ENCODE data around the gene RNF113B.

- TF ChIP-seq CTCF (IDR thresholded peaks at IDR 0.05) (peak in 3 of 6 experiments; percentile 47 to 79 (median 76)), POLR2A (IDR thresholded peaks at IDR 0.05) (peak; percentile 21 to 68)
Observed at GRCh38 chr13:98142380-98143156, 34.5 kb downstream of the RNF113B start, which contains the start of gene FARP1.

All from adrenal gland (tissue), 5 donors.